GM21360 (cell line): Measurements from ENCODE around the gene VDAC1.

Experiments
- ATAC-seq: cut with Tn5 transposase; IDR thresholded peaks from one replicate; pipeline ENCODE4 v1.9.1; 2021; ENCODE audit warnings: mild to moderate bottlenecking, moderate library complexity; ENCODE audit not compliant: unreplicated experiment

The VDAC1 gene

DNA sequence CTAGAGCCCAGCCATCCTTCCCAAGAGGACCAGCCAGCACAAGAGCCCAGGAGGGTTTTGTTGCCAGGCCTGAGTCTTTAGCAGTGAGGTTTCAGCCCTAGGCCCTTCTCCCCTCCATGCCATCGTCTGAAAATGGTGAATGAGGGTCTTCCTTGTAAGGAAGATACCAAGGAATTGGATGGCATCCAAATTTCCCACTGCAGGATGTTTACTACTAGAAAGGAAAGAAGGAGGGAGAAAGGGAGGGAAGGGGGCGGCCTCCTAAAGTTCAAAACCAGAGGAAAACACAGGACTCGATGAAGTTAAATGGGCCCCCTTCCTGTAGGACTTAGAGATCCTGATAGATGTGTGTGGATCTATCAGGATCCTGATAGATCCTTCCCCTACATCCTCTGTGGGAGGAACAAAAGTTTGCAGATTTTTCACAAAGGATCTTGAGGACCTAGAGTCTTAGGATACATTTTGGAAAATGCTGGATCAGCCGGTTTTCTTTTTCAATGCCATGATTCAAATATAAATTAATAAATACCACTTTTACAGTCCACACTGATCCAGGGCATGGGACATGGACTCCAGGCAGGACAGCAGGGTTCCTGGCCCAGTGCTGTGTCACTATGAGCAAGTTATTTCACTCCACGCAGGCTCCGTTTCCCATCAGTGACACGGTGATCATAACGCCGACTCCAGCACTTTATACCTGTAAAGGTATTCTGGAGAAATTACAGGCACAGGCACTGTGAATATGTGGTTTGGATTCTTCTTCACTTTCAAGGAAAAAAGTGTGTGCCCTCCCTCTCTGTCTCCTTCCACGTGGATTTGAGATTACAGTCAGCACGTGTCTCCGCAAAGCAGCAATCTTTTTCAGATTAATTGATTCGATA is 77.2 kb downstream of the VDAC1 start:
- no peak for ATAC-seq

DNA sequence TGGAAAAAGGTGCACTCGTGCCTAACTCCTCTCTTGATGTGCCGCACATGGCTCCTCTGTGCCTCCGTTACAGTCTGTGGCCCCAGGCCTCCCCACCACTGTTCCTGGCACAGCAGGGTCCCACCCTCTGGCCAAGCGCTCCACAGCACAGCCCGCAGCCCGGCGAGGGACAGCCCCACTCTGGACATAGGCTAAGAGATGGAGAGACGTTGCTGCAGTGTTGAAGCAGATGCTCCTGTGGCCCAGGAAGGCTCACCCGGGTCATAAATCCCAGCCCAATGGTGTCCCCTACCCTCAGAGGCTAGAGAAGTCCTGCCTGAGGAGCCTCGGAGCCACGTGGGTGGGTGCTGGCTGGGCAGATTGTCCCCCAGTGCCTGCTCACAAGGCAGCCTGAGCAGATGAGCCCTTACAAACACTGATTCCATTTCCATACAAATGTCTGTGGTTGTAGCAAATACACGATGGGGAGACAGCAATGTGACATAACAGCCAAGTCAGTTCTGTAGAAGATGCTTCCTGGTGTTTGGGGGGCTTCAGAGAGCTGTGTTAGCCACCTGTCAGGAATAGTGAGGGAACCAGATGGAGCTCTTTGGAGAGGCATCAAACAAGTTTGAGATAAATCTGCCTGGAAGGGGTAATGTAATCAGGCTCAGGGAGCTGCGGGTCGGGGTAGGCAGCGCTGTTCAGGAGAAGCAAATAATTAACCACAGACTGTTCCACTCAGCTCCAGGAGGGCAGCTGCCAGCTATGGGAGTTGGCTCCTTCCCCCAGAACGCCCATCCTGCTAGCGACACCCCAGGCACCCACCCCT is 78.1 kb downstream of the VDAC1 start:
- ATAC-seq, result no peak

DNA sequence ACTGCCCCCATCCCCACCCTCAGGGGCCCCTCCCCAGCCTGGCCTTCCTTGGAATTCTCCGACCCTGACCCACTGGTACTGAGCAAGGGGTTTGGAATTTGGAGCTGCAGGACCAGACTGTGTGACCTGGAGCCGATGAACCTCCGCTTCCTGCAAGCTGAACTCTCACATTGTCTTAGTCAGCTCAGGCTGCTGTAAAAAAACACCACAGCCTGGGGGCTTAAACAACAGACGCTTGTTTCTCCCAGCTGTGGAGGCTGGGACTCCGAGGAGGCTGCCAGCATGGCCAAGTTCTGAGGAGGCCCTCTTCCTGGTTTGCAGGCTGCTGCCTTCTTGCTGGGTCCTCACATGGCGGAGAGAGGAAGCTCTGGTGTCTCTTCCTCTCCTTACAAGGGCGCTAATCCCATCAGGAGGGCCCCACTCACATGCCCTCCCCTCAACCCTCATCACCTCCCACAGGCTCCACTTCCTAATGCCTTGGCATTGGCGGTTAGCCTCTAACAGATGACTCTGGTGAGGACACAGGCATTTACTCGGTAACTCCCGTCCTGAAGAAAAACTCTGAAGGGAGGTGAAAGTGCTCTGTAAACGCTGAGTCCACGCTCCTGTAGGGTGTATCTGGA is 78.8 kb downstream of the VDAC1 start:
- ATAC-seq, result no peak

DNA sequence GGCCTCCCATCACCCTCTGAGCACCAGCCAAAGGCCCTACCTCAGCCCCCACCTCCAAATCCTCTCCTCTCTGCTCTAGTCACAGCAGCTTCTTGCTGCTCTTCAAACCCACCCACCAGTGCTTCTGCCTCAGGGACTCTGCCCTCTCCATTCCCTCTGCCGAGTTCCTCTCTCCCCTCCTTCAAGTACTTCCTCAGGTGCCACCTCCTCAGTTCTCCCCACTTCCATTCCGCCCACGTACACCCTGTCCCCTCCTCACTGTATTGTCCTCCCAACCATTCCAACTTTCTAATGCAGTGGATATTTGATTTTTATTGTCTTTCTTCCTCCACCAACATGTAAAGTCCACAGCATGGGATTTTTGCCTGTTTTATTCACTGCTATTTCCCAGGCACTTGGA is 79.5 kb downstream of the VDAC1 start:
- ATAC-seq, result no peak

DNA sequence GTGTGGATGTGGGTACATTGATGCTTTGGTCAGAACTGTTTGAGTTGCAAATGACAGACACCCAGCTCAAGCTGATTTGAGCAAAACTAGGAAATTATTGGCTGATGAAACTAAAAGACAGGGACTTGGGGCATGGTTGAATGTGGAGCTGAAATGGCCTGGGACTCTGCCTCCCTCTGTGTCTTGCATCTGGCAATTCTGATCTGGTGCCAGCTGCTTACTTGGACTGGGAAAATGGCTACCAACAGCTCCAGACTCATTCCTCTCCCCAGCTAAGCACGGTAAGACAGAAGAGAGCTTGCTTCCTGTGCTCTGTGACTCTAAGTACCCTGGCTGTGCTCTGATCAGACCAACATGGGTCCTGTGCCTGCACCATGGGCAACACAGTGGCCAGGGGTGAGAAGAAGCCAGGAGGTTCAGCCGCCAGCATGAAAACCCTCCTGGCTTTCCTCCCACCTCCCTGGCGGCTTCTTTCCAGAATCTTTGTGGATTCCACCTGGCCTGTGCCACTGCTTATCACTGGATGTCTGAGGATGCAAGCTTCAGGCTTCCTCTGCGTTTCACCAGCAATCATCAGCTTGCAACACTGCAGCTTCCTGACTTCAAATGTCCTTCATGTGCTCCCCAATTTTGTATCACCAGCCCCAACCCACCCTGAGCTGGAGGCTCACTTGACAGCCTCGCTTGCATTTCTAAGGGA is 80.4 kb downstream of the VDAC1 start:
- no peak for ATAC-seq

DNA sequence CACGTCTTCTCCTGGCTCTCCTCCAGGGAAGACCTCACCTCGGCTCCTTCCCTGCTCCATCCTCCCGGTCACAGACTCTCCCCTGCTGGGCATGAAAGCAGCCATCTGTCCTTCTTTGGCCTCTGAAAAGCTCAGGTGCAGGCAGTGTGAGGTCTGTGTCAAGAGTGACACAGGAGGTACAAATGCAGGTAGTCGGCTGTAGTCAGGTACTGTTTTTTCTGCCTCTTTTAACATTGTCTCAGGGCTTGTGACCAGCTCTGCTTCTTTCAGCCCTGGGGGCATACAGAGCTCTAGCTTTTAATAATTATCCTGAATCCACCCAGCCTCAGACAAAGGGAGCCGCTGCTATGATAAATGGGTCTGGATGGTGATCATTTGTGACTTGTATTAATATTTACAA is 82.8 kb downstream of the VDAC1 start:
- no peak for ATAC-seq
